B cell (primary cell): ENCODE data around the gene STAT5B. TPM values are rescaled to one million over a fixed set of nuclear protein-coding genes. Genes with fewer than 3 reads are reported as not detected.

Source experiments
- ATAC-seq: fragments of 200-7000 bp; cut with Tn5 transposase; one replicate; pipeline ENCODE4 v1.10.0; 2021; ENCODE audit warnings: low read depth, mild to moderate bottlenecking, moderate number of reproducible peaks, moderate library complexity
- CTCF ChIA-PET: fragments of 350-600 bp; sonication (Branson Sonifier 250); formaldehyde crosslinking; loops from one replicate; lab custom pipeline; 2021; ENCODE audit warnings: antibody characterized with exemption, inconsistent platforms; lab: Charles Lee
- POLR2A ChIA-PET: fragments of 350-600 bp; sonication (Branson Sonifier 250); formaldehyde crosslinking; loops from one replicate; lab custom pipeline; 2021; ENCODE audit warnings: antibody characterized with exemption; lab: Charles Lee
- DNase-seq: peaks from one replicate; pipeline ENCODE4 v3.0.0; 2013
- H2AFZ ChIP-seq: 2 replicates; pipeline ENCODE4 v1.6.1; 2012; ENCODE audit warnings: mild to moderate bottlenecking, low read depth, low read length; ENCODE audit not compliant: insufficient read depth, poor library complexity, severe bottlenecking
- H3K27ac ChIP-seq, 2 donors: 1 replicate in 1 of 2; 2 replicates in 1 of 2; pipeline ENCODE4 v1.5.1; 2012 to 2013; ENCODE audit warnings: low read length in 2 of 2, mild to moderate bottlenecking in 2 of 2, moderate library complexity in 1 of 2
- H3K27me3 ChIP-seq, 4 experiments: fragments of 200-600 bp in 1 of 4; sonication (generic) in 1 of 4; replicated peaks in 1 of 4; 1 replicate in 2 of 4; 2 replicates in 2 of 4; pipeline versions ENCODE4 v1.6.1 to v1.7.0; 2013 to 2016; ENCODE audit warnings: low read length in 3 of 4, mild to moderate bottlenecking in 2 of 4, mixed read lengths in 1 of 4, moderate library complexity in 1 of 4; ENCODE audit not compliant: insufficient read depth in 4 of 4, control insufficient read depth in 3 of 4; ENCODE audit errors: control extremely low read depth in 1 of 4
- H3K36me3 ChIP-seq, 2 experiments: replicated peaks in 1 of 2; 1 replicate in 1 of 2; 2 replicates in 1 of 2; pipeline versions ENCODE4 v1.6.1 to v1.7.1; 2013; ENCODE audit warnings: low read length in 1 of 2; ENCODE audit not compliant: insufficient read depth in 2 of 2, control insufficient read depth in 1 of 2; ENCODE audit errors: control extremely low read depth in 1 of 2, extremely low read depth in 1 of 2
- H3K4me1 ChIP-seq, 2 donors: fragments of 200-600 bp in 1 of 2; sonication (generic) in 1 of 2; 1 replicate in 1 of 2; 2 replicates in 1 of 2; pipeline versions ENCODE4 v1.5.1 to v1.6.1; 2013 to 2017; ENCODE audit warnings: low read length in 2 of 2; ENCODE audit not compliant: control insufficient read depth in 2 of 2, insufficient read depth in 2 of 2
- H3K4me2 ChIP-seq: replicated peaks from 2 replicates; pipeline ENCODE3; 2012; ENCODE audit warnings: mild to moderate bottlenecking, low read depth, low read length; ENCODE audit not compliant: poor library complexity, severe bottlenecking
- H3K4me3 ChIP-seq, 5 experiments: fragments of 200-600 bp in 1 of 5; sonication (generic) in 1 of 5; 1 replicate in 3 of 5; 2 replicates in 2 of 5; pipeline versions ENCODE4 v1.5.1 to v1.7.0; 2011 to 2016; ENCODE audit warnings: low read length in 4 of 5, mild to moderate bottlenecking in 4 of 5, low read depth in 2 of 5, control low read depth in 1 of 5, moderate library complexity in 1 of 5; ENCODE audit not compliant: insufficient read depth in 1 of 5; ENCODE audit errors: control extremely low read depth in 1 of 5, extremely low read depth in 1 of 5
- H3K79me2 ChIP-seq: fragments of 200-600 bp; sonication (generic); one replicate; pipeline ENCODE4 v1.6.0; 2016; ENCODE audit warnings: low read length; ENCODE audit not compliant: control insufficient read depth, insufficient read depth
- H3K9ac ChIP-seq: fragments of 200-600 bp; sonication (generic); 2 replicates; pipeline ENCODE4 v1.6.1; 2017; ENCODE audit warnings: mild to moderate bottlenecking, low read length, moderate library complexity
- H3K9me3 ChIP-seq, 3 donors: one replicate each; pipeline versions ENCODE4 v1.6.1 to v1.7.1; 2013; ENCODE audit warnings: low read length in 2 of 3; ENCODE audit not compliant: control insufficient read depth in 2 of 3, insufficient read depth in 1 of 3; ENCODE audit errors: control extremely low read depth in 1 of 3
- H4K20me1 ChIP-seq: 2 replicates; pipeline ENCODE4 v1.6.0; 2012; ENCODE audit warnings: mild to moderate bottlenecking, low read length; ENCODE audit not compliant: insufficient read depth, control insufficient read depth, poor library complexity, severe bottlenecking
- H3K27ac Mint-ChIP-seq: one replicate; pipeline ENCODE4 v1.8.0; 2021; ENCODE audit warnings: mixed read lengths
- H3K27me3 Mint-ChIP-seq: one replicate; pipeline ENCODE4 v1.8.0; 2021; ENCODE audit warnings: mixed read lengths
- H3K4me1 Mint-ChIP-seq: one replicate; pipeline ENCODE4 v1.8.0; 2021; ENCODE audit warnings: mixed read lengths
- H3K4me3 Mint-ChIP-seq: one replicate; pipeline ENCODE4 v1.8.0; 2021; ENCODE audit warnings: mixed read lengths
- H3K9me3 Mint-ChIP-seq: one replicate; pipeline ENCODE4 v1.8.0; 2022; ENCODE audit warnings: mixed read lengths; ENCODE audit not compliant: insufficient read depth
- CTCF ChIP-seq: fragments of 200-600 bp; IDR thresholded peaks from one replicate; pipeline ENCODE4 v1.8.0; 2022; ENCODE audit warnings: antibody characterized with exemption, mild to moderate bottlenecking
- EZH2 ChIP-seq: IDR thresholded peaks from 2 replicates; pipeline ENCODE4 v1.6.1; 2012; ENCODE audit warnings: borderline replicate concordance, low read depth, mild to moderate bottlenecking, moderate library complexity, low read length; ENCODE audit not compliant: insufficient read depth, poor library complexity, severe bottlenecking
- WGBS: methylation state at CpG from one replicate; pipeline ENCODE4 v1.1.5; 2013; ENCODE audit warnings: missing lambda C conversion rate; ENCODE audit not compliant: insufficient coverage; 5-methylcytosine and 5-hydroxymethylcytosine counted together
- intact Hi-C: fragments of 100-400 bp; cut with micrococcal nuclease; formaldehyde crosslinking; loops from one replicate; pipeline ENCODE4 v1.10.0; 2022
- polyA plus RNA-seq: library from polyadenylated mRNA; depleted of rRNA; stranded (reverse); fragments of >200 nt; gene quantifications from 2 replicates; pipeline ENCODE4 v1.2.3, GENCODE V29; 2012
- total RNA-seq, 2 donors: library from RNA; stranded (reverse); fragments of 120-200 nt in 1 of 2; gene quantifications; 1 replicate in 1 of 2; 2 replicates in 1 of 2; pipeline versions ENCODE4 v1.2.3 to v1.2.4, GENCODE V29; 2013 to 2022

Gene STAT5B
- total and polyA plus RNA-seq, 2 donors (not counting 1 experiment from before 2014, with no cell fraction given) = 70.0 to 103 TPM

- H3K4me2 ChIP-seq = no peak overlapping the region
- peaks cover under 1% of the 10 kb centered on the region for H3K79me2 ChIP-seq
- Mint-ChIP-seq H3K4me3 (no peak overlapping the region), H3K27me3 (no peaks in the 10 kb centered on the region), H3K4me1 (no peaks in the 10 kb centered on the region), H3K27ac (no peak overlapping the region), H3K9me3 (no peaks in the 10 kb centered on the region)
- no peak overlapping the region for H3K27ac ChIP-seq
- CTCF ChIA-PET = no interaction called here
- no peak for DNase-seq
- no peak for ATAC-seq
- H3K4me1 ChIP-seq = no peaks in the 10 kb centered on the region
- POLR2A ChIA-PET = no interaction called here
- TF ChIP-seq CTCF = no peak
- TF ChIP-seq EZH2 = no peak
- 93% methylated on average over 10 of the region's 11 CpGs for WGBS
- H2AFZ ChIP-seq = no peak overlapping the region
- intact Hi-C loops = loop anchor here (10.0 kb wide), 1 partner anchor 47 kb away; the partner anchor contains the start of gene STAT5B
- H3K9me3 ChIP-seq = no peaks in the 10 kb centered on the region
- peaks cover 12 to 32% of the 10 kb centered on the region in 2 experiments for H3K36me3 ChIP-seq
- H3K4me3 ChIP-seq = no peak overlapping the region
- peaks cover 6% of the 10 kb centered on the region for H4K20me1 ChIP-seq
- no peaks in the 10 kb centered on the region for H3K27me3 ChIP-seq
- H3K9ac ChIP-seq = no peak overlapping the region
Observed at GRCh38 chr17:42227849-42228700, 48.1 kb downstream of the STAT5B start.

- no peak overlapping the region for H3K4me2 ChIP-seq
- DNase-seq = no peak
- H4K20me1 ChIP-seq = peaks cover 6% of the 10 kb centered on the region
- Mint-ChIP-seq H3K4me3 (no peak overlapping the region), H3K27me3 (no peaks in the 10 kb centered on the region), H3K9me3 (no peaks in the 10 kb centered on the region), H3K27ac (no peak overlapping the region), H3K4me1 (no peaks in the 10 kb centered on the region)
- no peak overlapping the region for H2AFZ ChIP-seq
- ChIA-PET POLR2A (no interaction called here), CTCF (no interaction called here)
- H3K9me3 ChIP-seq = no peaks in the 10 kb centered on the region
- no peaks in the 10 kb centered on the region for H3K4me1 ChIP-seq
- no CpG with 5 or more reads among the region's 5 CpGs for WGBS
- no peak for ATAC-seq
- H3K4me3 ChIP-seq = no peak overlapping the region
- peaks cover 20 to 44% of the 10 kb centered on the region in 2 experiments for H3K36me3 ChIP-seq
- TF ChIP-seq CTCF (no peak), EZH2 (no peak)
- intact Hi-C loops = loop anchor here (10.0 kb wide), 1 partner anchor 49 kb away; the partner anchor contains the start of gene STAT5B
- no peaks in the 10 kb centered on the region for H3K79me2 ChIP-seq
- H3K27me3 ChIP-seq = no peaks in the 10 kb centered on the region
- no peak overlapping the region for H3K9ac ChIP-seq
- H3K27ac ChIP-seq = no peak overlapping the region
Observed at GRCh38 chr17:42225646-42226045, 50.5 kb downstream of the STAT5B start.
